GM21619 (cell line): Measurements from ENCODE around the gene SPTB.

Experiments
- ATAC-seq: cut with Tn5 transposase; IDR thresholded peaks from one replicate; pipeline ENCODE4 v1.9.1; 2021; ENCODE audit not compliant: unreplicated experiment

The SPTB gene

DNA sequence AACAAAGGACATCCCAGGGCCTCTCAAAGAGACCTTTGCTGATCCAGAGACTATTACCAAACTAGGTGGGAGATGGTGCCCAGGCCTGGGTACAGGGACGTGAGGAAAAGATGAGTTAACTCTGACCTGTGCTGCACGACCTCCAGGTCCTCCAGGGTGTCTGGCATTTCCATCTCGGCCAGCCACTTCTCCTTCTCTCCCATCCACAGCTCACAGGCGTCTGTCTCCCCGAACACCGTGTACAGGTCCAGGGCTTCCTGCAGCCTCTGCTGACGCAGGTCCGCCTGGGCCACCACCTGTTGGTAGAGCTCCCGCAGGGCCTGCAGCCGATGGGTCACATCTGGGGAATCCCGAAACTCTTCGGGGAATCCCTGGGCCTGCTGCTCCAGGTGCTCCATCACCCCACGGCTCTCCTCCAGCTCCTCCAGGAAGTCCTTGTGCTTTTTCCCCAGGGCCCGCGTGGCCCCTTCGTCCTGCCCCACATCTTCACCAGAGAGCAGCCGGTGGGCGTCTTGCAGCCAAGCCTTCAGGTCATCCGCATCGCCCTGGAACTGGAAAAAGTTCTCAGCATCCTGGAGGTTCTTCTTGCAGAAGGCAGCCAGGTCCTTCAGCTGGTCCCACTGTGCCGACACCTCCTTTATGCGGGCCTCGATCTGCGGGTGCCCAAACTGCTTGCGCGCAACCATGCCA, 86.7 kb downstream of the SPTB start:
- no peak for ATAC-seq

DNA sequence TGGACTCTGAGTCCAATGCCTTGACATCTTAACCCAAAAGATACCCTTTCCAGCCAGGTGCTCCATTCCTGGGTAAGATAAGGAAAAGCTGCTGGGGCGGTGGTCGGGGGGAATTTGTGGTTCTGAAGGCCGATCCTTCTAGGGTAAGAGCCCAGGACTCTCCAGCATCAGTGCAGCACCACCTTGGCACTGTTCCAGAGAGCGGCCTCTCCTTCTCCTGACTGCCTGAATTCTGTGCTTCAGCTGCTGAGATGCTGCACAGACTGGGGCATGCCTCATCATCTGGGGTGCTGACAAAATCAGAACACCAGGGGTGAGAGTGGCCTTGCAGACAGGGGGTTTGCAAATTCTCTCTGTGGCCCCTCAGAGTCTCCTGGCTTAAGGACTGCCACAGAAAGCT, 87.5 kb downstream of the SPTB start:
- ATAC-seq, result no peak

DNA sequence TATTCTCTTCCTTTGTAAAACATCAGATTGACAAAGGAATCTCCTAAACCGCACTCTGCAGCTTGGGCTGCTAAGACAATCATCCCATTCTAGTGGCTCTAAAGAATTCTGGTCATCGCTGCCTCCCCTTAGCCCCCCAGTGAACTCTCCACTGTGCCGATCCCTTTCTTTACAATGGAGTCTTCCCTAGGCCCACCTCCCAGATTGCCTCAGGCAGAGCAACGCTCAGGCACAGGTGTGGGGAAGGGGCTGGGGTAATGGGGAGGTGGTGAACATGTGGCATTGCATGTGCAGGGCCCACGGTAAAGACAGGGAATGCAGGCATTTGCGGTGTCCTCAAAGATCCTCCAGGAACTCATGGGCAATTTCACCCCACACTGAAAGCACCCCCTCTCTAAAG, 89.2 kb downstream of the SPTB start:
- no peak for ATAC-seq

DNA sequence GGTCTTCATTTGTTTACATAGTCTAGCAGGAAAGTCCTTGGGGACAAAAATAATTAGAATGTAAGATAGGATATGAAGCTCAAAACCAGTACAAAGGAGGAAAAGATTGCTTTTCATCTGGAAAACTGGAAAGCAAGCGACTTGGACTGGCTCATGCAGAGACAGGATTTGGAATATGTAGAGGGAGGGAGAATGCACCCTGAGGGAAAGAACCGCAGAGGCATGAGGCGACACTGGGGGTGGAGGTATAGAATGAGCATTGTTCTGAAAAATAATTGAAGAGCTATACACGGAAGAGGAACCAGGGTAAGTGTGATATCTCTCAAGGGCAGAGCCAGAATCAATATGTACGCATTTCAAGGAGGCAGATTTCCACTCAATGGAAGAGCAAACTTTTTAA, 90.0 kb downstream of the SPTB start:
- ATAC-seq, result no peak

DNA sequence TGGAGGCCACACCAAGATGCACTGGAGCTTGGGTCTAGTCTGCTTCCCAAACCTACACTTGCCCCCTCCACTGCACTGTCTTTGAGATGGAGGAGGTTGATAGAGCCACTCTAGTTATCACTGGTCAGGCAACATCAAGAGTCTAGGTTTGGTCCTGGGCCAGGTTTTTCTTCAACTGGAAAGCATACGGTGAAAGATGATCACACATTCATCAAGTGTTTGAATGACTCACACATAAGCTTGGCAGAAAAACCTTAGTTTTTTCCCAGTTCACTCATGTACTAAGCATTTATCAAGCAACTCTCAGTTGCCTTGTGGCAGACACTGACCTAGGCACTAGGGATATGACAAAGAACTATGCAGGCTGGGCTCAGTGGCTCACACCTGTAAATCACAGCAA, 91.0 kb downstream of the SPTB start:
- no peak for ATAC-seq

DNA sequence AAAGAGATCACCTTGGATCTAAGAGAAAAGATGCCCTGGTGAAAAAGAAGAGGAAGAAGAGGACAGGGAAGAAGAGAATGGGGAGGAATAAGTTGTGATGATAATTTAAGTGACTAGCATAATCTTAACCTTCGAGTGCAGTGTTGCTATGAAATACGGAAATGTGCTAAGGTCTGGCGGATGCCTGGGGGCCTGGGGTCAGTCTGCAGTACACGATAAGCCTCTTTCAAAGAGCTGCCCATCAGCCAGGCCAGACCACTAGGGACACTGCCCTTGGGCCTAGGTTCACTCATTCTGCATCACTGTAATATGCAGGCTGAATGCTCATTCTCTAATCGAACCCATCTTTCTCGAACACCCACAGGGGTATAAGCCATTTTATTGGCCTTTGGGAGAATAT, 92.1 kb downstream of the SPTB start:
- ATAC-seq, result no peak

DNA sequence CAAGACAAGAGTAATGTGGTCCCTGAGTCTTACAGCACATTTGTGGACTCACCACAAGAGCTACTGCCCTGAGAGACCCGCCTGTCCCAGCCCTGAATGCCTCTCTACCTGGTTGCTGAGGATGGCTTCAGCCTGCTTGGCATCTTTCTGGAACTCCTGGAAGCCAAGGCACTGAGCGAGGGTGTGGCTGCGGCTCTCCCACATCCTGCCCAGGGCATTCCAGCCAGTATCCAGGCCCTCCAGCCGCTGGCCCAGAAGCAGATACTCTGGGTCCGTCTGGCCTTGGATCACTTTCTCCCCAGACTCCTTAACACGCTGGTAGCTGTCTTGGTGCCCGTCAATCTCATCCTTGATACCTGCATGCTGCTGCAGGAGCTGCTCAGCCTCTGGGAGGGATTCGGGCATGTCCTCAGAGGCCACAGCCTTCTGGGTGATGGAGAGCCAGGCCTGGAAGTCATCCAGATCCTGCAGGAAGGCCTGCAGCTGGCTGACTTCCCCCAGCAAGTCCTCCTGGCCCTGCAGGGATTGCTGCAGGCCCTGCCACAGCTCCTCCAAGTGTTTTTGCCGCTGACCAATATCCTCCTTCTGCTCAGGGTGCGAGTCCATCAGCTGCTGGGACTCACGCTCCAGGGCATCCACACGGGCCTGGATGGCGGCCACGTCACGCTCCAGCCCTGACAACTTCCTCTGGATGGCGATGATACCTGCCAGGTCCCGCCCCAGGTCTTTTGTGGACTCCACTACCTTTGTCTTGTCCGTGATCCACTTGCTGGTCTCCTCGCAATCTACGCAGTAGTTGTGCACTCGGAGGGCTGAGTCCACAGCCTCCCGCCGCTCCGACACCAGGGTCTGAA, 93.2 kb downstream of the SPTB start:
- no peak for ATAC-seq

DNA sequence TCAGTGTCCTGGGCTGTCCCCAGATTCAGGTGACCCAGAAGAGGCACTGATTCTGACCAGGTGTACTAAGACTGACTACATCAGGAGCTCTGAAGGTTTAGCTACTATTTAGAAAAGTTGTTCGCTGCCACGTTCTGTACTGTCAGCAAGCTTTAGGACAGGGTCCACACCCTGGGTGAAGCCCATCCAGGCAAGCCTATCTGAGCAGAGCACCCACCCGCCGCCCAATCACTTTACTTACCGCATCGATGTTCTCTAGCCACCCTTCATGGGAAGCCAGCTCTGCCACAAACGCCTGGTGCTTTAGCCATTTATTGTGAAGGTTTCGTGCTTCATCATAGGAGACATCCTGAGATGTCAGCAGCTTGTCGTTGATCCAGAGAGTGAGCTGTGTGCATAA, 95.7 kb downstream of the SPTB start:
- no peak for ATAC-seq

DNA sequence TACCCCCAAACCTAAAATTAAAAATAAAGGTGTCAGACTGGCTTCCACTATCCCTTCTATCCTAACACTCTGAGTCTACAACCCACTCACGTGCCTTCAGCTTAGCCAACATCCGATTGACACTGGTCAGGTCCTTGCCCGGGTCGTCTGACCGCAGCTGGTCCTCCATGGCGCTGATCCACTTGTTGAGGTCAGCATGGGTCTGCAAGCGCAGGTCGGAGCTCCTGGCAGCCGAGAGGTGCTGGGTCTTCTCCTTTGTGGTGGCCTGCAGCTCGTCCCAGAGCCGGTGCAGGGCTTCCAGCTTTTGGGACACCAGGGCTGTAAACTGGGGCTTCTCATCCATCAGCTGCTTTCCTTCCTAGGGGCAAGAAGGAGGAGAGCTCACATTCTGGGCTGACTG, 97.5 kb downstream of the SPTB start:
- ATAC-seq, result no peak

DNA sequence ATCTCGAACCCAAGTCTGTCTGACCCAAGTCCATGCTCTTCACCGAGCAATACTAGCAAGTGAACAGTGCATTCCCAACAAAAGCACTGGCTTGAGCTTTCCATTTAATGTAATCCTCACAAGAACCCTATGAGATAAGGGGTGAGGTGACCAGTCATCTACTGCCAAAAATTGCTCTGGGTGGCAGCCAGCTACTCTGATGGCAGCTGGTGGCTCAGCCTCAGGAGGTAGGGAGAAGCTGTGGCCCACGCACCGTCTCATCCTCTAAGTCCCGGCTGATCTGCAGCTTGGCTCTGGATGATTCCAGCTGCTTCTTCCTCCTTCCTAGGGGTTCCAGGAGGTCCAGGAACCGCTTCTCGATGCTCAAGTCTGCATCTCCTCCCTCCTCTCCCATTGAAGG, 100.2 kb downstream of the SPTB start:
- no peak for ATAC-seq

DNA sequence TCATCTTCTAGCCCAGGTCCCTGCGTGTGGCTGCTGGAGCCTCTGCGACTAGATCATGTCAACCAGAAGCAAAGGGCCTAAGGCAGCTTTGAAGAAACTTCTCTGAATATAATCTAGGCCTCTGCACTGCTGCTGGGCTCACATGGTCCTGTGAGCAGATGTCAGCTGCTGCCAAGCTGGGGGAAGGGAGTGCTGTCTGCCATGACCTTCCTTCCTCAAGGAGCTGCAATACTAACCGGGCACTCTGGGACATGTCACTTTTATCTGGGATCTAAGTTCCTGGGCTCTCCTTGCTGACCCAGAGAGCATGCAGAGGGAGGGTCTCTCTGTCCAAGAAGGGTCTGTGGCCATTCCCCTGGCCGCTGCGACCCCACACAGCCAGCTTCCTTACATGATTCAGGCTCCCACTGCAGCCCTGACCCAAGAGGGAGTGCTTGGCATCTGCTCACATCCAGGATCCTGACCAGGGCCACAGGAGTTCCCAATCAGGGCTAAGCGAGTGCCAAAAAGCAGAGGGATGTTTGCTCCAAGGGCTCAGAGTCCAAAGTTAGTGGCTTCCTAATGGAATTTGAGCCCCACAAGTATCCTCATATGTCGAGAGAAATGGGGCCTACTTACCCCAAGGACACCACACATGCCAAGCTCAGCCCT, 101.5 kb downstream of the SPTB start:
- ATAC-seq, result no peak

DNA sequence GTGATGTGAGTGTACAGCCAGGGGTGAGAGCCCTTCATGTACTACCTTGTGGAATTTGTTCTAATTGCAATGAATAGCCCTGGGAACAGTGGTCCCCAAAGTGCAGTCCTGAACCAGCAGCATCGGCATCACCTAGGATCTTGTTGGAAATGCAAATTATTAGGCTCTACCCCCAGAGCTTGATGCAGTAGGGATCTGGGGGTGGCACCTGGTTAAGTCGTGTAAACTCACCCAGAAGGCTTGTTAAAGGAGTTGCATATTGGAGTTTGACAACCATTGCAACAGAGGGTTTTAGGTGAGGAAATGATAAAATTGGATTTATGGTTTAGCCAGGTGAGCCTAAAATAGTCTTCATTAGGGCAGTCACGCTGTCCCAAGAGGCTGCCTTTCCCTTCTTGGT, 102.2 kb downstream of the SPTB start:
- no peak for ATAC-seq

DNA sequence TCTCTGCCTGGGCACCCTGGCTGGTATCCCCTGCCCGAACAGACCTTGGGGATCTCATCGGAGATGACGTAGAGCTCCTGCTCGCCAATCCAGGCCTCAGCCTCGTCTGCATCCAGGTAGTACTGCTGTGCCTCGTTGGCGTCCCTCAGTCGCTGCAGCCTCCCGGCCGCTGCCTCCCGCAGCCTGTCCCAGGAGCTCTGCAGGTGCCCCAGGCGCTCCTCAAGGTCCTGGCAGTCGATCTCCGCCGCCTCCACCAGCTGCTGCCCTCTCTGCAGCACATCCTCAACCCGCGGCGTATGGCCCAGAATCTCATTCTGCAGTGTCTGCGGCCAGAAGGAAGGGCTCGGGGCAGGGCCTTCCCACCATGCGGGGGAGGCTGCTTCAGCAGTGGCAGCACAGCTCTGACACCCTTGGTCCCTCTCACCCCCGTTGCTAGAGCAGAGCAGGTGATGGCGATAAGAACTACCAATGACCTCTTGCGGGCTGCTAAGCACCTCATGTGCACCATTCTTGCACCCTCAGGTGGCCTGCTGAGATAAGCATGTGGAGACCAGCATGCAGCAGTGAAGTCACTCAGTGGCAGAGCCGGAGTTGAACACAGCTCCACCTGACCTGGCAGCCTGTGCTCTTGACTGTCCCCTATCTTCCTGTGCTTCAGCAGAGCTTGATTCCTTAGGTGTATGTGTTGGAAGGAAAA, 104.5 kb downstream of the SPTB start:
- no peak for ATAC-seq

DNA sequence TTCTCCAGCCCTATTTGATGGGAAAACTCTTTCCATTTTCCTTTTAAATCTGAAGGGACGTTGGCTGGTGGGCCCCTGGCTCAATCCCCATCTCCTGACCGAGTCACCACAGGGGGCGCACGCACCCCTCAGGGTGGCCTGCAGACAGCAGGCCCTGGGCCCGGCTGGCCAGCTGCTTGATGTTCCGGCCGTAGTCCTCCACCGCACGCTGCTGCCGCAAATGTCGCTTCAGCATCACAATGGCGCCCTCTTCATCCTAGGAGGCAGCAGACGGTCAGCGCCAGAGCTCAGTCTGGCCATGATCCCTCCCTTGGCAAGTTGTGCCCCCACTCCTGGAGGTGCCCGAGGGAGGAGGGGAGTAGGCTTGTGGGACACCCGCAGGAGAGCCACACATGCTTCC, 105.4 kb downstream of the SPTB start:
- no peak for ATAC-seq

DNA sequence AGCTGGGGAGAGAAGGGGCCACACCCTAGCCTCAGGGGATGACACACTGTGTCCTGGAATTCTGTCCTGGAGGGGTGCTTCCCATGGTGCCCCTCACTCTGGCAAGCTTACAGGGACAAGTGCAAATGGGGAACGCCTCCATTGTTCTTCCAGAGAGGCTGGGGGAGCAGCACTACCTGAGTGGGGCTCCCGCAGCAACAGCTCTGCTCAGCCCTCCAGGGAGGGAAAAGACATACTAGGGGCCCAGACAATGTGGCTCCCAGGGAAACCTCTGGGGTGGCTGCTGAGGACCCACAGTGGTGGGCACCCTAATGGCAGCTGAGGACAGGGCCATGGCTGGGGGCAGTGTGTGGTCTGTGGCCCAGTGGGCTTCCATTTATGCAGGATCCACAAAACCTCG, 106.1 kb downstream of the SPTB start:
- no peak for ATAC-seq

DNA sequence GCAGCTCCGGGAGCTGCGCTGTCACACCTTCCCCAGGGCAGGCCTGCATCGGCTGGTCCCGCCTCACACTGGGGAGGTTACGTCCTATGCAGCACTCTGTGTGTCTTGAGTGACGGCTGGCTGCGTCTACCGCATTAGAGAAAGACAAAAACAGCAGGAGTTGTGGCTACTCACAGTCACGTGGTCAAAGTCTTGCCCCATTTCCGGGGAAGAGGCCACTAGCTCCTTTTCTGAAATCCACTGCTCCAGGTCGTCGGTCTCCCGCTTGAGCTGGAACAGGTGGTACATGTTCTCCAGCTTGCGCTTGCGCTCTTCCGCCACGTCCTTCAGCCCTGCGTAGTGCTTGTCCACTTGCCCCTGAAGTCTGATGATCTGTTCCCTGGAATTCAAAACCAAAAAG, 106.7 kb downstream of the SPTB start:
- ATAC-seq, result no peak

DNA sequence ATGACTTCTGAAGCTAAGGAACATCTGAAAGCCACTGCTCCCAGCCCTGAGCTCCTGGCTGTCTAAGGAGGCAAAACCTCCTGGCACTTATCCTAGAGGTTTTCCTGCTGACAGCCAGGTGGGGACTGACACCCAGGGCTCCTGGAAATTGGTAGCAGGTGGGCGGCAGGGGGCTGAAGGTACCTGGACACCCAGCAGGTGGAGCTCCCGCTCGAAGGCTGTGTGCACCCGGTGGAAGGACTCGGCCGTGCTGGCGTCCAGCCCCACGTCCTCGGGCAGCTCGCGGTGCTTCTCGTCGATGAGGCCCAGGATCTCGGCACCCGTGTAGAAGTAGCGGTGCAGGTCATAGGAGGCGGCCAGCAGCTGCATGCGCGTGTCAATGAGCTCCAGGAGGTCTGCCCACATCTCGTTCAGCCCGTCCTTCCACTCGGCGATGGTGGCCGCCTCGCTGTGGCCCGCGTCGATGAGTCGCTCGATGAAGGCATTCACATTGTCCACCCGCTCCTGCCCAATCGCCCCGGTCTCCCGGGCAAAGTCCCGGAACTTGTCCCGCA, 107.2 kb downstream of the SPTB start:
- no peak for ATAC-seq

DNA sequence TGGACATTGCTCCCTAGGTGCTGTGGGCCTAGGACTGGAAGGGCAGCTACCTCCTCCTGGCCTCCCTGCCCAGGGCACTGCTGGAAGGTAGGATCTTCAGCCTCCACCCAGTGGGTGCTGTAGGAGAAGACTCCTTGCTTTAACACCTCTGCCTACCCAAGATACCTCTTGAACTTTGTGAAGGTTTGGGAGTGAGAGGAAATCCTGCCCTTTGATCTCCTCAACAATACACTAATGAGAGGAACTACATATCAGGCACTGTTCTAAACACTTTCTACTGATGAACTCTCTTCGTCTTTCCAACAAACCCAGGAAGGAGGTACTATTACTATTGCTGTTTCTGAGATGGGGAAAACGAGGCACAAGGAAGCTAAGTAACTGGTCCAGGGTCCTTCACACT, 108.5 kb downstream of the SPTB start:
- no peak for ATAC-seq

DNA sequence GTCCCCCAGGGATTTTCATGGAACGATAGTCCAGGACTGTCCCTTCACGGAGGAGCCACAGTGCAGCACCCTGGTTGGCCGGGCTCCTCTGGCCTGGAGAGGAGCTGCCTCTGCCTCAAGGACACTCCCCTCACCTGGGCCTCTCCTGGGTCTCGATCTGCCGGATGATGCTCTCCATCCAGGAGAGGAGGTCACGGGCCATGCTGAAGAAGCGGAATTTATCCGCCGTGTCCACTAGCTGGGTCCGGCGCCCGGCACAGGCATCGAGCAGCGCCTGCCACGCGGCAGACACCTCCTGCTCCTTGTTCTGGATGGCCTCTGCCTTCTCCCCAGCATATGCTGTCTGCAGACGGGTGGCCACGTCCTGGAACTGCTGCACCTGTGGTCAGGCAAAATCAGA, 109.0 kb downstream of the SPTB start:
- no peak for ATAC-seq

DNA sequence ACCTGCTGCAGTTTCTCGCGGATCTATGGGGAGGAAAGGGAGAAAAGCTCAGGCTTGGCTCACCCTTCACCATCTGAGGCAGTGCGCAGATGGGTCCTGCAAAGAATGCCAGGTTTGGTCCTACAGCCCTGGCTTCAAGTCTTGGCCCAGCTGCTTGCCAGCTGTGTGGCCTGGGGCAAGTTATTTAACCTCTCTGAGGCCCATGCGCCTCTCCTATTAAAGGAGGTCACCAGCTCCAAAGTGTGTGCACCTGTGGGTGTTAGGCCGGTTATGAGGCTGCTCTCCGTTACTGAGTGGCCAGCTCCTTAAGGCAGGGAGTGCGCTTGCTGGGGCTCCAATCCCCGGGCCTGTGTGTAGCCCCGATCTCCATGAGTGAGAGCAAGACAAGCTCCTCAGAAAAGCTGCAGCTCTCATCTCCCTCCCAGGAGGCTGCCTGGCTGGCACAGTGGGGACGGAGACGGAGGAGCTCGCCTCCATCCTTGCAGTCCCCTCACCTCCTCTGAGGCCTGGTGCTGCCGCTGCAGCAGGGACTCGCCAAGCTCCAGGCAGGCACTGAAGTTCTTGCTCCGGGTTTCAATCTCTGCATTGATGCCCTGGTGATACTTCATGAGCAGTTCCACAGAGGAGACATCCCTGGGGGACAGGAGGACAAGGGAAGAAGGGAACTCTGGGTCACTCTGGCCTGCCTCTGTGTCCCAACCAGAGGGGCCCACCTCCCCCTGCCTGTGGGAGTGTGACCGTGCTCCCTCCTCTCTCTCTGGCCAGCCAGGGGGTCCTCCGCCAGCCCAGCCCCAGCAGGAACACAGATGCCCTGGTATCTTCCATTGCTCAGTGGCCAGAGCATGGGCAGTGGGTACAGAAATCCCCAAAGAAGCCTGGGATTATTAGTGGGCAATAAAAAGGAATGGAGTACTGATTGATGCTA, 110.3 kb downstream of the SPTB start:
- ATAC-seq, result no peak
